NCI-H345 (cell line): ENCODE results near the gene BLTP3A.
A peak's percentile ranks its signal among the peaks of the same experiment; 100 is the strongest.
"Not testable (repeated sequence)": the region's sequence is repeated elsewhere in the genome, so short reads cannot be mapped to it uniquely, and the experiment has no call there.

Experiments used
- DNase-seq: peaks from one replicate; lab custom pipeline; 2025; lab: John Stamatoyannopoulos, UW

The BLTP3A gene

GRCh38 chr6:34791164-34791700, 651 bp upstream of the BLTP3A start:
- DNase-seq, result peak; percentile 58

- DNase-seq, result peak; percentile 12
These were observed 970 bp downstream of the BLTP3A start for GRCh38 chr6:34792605-34793500.

GRCh38 chr6:34793877-34794276, 2.0 kb downstream of the BLTP3A start:
- DNase-seq, result no peak

- DNase-seq, result no peak
These were observed 4.0 kb downstream of the BLTP3A start for GRCh38 chr6:34795836-34796425.

GRCh38 chr6:34798057-34798456, 6.2 kb downstream of the BLTP3A start:
- no peak for DNase-seq

GRCh38 chr6:34799547-34799946, 7.7 kb downstream of the BLTP3A start:
- no peak for DNase-seq

- no peak for DNase-seq
These were observed 12.7 kb downstream of the BLTP3A start for GRCh38 chr6:34804543-34804942.

GRCh38 chr6:34805074-34805473, 13.2 kb downstream of the BLTP3A start:
- not testable (repeated sequence) for DNase-seq

- DNase-seq, result no peak
These were observed 15.0 kb downstream of the BLTP3A start for GRCh38 chr6:34806738-34807453.

- DNase-seq, result not testable (repeated sequence)
These were observed 16.6 kb downstream of the BLTP3A start for GRCh38 chr6:34808473-34808872.

GRCh38 chr6:34809419-34809818, 17.5 kb downstream of the BLTP3A start:
- DNase-seq, result not testable (repeated sequence)

- DNase-seq, result no peak
These were observed 18.4 kb downstream of the BLTP3A start for GRCh38 chr6:34810017-34810882.

- DNase-seq, result no peak
These were observed 19.2 kb downstream of the BLTP3A start for GRCh38 chr6:34810936-34811632.

- no peak for DNase-seq
These were observed 21.3 kb downstream of the BLTP3A start for GRCh38 chr6:34813028-34813713.

- DNase-seq, result no peak
These were observed 24.9 kb downstream of the BLTP3A start for GRCh38 chr6:34816635-34817301.

- no peak for DNase-seq
These were observed 25.6 kb downstream of the BLTP3A start for GRCh38 chr6:34817446-34817845.

- not testable (repeated sequence) for DNase-seq
These were observed 27.1 kb downstream of the BLTP3A start for GRCh38 chr6:34818872-34819570.

- DNase-seq, result no peak
These were observed 27.9 kb downstream of the BLTP3A start for GRCh38 chr6:34819571-34820480.
